Measurements from ENCODE around the gene CCDC92B.

DNA sequence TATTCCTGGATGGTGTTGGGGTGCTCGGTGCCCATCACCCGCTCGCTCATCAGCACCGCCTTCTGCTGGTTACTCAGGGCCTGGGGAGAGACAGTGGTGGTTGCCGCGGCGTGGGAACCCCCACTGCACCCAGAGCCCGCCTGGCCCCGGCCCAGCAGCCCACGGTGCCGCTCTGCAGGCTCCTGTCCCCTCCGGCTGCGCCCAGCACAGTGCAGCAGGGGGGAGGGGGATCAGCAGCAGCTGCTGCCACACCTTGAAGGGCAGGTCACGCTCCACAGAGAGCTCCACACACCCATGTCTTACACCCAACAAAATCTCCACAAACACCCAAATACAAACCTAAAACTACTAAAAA is 56.7 kb downstream of the CCDC92B start:
- TF ChIP-seq, protein P1, sequence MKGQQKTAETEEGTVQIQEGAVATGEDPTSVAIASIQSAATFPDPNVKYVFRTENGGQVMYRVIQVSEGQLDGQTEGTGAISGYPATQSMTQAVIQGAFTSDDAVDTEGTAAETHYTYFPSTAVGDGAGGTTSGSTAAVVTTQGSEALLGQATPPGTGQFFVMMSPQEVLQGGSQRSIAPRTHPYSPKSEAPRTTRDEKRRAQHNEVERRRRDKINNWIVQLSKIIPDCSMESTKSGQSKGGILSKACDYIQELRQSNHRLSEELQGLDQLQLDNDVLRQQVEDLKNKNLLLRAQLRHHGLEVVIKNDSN (IDR thresholded peaks at IDR 0.05; ENCODE audit: borderline replicate concordance, low read depth), result no peak
- TF ChIP-seq CTCF (IDR thresholded peaks at IDR 0.05) (no peak), SIN3A (IDR thresholded peaks at IDR 0.05; ENCODE audit: borderline replicate concordance, low read depth, low read length) (no peak), POLR2AphosphoS5 (IDR thresholded peaks at IDR 0.05; ENCODE audit: low read depth, low read length) (no peak), IRF3 (IDR thresholded peaks at IDR 0.05; ENCODE audit: low read depth, low read length) (no peak), EZH2phosphoT487 (IDR thresholded peaks at IDR 0.05; ENCODE audit: borderline replicate concordance, low read depth) (no peak), MAX (IDR thresholded peaks at IDR 0.05; ENCODE audit: low read depth) (no peak), FOXM1 (IDR thresholded peaks at IDR 0.05; ENCODE audit: low read depth) (no peak), GATA2 (CRISPR knock-in tag; IDR thresholded peaks at IDR 0.05) (no peak), RAD21 (IDR thresholded peaks at IDR 0.05; ENCODE audit: low read length) (no peak)
- TF ChIP-seq, protein P2, sequence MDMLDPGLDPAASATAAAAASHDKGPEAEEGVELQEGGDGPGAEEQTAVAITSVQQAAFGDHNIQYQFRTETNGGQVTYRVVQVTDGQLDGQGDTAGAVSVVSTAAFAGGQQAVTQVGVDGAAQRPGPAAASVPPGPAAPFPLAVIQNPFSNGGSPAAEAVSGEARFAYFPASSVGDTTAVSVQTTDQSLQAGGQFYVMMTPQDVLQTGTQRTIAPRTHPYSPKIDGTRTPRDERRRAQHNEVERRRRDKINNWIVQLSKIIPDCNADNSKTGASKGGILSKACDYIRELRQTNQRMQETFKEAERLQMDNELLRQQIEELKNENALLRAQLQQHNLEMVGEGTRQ (IDR thresholded peaks at IDR 0.05; ENCODE audit: borderline replicate concordance, low read depth, low read length), result no peak

Data from SK-N-SH (cell line).